GM13977 (cell line): ENCODE data around the gene TIMM44.

Experiments used
- DNase-seq: peaks from one replicate; pipeline ENCODE4 v3.0.0; 2012; ENCODE audit warnings: low spot score
- in situ Hi-C: fragments of 300-500 bp; cut with MboI; formaldehyde crosslinking; loops from one replicate; pipeline ENCODE4 v1.12.0; 2022; ENCODE audit warnings: low sequenced_read_pairs, low pct_unique_long_range_greater_than_20kb, mixed read lengths, inconsistent platforms; ENCODE audit not compliant: unreplicated experiment
- TF ChIP-seq, protein P1 (sequence below): IDR thresholded peaks from 2 replicates; pipeline ENCODE4 v1.5.1; 2012; ENCODE audit warnings: mild to moderate bottlenecking, control low read depth; ENCODE audit not compliant: insufficient read depth; ENCODE audit errors: extremely low read depth, missing control alignments

Gene TIMM44

DNA sequence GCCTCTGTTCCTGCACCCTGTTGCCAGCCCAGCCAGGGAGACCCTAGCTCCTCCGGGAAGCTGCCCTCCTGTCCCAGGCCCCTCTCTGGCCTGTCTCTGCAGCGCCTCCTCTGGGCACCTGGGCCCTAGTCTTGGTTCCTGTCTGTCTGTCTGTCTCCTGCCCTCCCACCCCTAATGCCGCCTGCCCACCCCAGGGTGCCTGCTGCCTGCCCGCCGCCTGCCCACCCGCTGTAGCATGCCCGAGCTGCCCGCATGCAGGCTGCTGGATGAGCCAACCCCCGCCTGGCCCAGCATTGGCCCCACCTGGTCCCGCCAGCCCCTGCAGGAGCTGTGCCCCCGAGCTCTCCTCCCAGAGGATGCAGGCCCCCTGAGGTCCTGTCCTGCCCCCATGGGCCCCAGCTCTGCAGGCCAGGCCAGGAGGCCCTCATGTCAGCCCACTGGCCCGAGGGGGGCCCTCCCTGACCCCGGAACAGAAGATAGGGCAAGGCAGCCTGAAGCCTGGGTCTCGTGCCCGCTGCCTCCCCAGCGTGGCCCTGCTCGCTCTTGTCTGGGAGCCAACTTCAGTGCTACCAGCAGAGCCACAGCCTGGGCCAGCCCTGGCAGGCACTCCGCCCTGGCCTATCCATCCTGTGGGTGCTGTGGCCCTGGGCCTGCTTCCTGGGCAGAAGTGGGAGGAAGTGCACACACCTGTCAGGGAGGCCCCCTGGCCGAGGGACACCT lies 34.6 kb downstream of the TIMM44 start:
- in situ Hi-C loops: no loop called here
- no peak for DNase-seq

DNA sequence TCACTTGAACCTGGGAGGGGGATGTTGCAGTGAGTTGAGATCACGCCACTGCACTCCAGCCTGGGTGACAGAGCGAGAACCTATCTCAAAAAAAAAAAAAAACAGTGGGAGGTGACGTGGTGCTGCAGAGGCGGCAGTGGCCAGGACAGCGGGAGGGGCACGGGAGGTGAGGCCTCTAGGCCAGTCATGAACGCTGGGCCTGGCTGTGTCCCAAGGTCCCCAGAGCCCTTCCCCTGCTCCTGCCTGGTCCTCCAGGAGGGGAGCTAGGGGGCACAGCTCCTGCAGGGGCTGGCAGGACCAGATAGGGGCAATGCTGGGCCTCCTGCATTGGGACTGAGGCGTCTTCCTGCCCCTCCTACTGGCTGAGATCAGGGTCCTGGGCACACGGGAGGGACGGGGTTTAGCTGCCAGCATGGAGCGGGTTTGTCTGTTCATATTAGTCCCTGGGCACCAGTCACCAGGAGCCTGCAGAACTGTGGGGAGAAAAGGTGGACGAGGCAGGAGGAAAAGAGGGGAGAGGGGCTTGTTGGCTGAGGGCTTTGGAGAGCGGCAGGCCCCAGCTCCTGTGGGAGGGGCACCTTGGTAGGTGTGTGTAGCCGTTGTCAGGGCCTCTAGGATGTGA lies 35.3 kb downstream of the TIMM44 start:
- in situ Hi-C loops: no loop called here
- DNase-seq: no peak
- TF ChIP-seq, protein P1, sequence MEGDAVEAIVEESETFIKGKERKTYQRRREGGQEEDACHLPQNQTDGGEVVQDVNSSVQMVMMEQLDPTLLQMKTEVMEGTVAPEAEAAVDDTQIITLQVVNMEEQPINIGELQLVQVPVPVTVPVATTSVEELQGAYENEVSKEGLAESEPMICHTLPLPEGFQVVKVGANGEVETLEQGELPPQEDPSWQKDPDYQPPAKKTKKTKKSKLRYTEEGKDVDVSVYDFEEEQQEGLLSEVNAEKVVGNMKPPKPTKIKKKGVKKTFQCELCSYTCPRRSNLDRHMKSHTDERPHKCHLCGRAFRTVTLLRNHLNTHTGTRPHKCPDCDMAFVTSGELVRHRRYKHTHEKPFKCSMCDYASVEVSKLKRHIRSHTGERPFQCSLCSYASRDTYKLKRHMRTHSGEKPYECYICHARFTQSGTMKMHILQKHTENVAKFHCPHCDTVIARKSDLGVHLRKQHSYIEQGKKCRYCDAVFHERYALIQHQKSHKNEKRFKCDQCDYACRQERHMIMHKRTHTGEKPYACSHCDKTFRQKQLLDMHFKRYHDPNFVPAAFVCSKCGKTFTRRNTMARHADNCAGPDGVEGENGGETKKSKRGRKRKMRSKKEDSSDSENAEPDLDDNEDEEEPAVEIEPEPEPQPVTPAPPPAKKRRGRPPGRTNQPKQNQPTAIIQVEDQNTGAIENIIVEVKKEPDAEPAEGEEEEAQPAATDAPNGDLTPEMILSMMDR: no peak

More for the DNA sequence above, 34.6 kb downstream of the TIMM44 start:
- TF ChIP-seq, protein P1: no peak

DNA sequence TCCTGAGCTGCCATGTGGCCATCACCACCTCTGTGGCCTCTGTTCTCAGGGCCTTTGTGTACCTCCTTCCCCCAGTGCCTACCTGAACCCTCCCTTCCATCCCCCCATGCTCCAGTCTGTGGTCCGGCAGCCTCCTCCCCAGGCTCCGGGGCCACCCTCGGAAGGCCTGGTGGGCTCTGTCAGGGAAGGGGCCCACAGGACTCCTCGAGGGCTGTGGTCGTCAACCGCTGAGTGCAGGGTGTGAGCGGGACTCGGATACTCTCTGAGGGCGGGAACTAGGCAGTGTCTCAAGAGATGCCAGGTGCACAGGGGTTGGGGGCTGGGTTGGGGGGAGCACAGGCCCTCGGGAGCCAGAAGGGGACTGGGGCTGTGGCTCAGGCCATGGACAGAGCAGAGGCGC lies 35.9 kb downstream of the TIMM44 start:
- in situ Hi-C loops: no loop called here
- TF ChIP-seq, protein P1: no peak
- DNase-seq: no peak

DNA sequence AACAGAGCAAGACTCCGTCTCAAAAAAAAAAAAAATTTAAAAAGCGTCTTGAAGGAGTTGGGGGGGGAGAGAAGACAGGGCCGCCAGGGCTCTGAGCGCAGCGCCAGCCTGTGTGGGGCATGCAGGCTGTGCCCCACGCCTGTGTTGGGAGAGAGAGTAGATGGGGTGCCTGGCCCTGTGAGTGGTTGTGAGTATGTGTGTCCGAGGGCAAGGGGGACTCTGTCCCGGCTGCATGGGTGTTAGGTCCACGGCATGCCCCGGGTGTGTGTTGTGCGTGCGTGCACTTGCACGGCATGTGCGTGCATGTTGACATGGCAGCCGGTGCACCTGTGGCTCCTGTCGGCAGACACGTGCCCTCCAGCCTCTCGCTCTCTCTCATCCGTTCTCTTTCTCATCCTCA lies 36.3 kb downstream of the TIMM44 start:
- TF ChIP-seq, protein P1: no peak
- in situ Hi-C loops: no loop called here
- no peak for DNase-seq

DNA sequence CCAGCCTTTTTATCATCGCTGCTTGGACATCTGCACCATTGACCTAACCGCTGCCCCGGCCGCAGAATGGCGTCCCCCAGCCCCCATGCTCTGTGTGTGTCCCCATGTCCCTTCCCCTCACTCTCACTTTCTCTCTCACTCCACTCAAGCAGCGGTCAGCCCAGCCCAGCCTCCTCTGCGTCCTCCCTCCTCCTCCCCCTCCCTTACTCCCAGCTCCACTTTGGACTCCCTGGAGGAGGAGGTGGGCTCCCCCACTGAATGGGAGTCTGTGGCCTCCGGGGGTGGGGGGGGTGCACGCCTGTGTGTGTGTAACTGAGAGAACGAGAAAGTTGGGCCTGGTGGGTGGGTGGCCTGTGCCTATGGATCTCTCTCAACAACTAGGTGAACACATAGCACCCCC lies 37.6 kb downstream of the TIMM44 start:
- TF ChIP-seq, protein P1: no peak
- no peak for DNase-seq

DNA sequence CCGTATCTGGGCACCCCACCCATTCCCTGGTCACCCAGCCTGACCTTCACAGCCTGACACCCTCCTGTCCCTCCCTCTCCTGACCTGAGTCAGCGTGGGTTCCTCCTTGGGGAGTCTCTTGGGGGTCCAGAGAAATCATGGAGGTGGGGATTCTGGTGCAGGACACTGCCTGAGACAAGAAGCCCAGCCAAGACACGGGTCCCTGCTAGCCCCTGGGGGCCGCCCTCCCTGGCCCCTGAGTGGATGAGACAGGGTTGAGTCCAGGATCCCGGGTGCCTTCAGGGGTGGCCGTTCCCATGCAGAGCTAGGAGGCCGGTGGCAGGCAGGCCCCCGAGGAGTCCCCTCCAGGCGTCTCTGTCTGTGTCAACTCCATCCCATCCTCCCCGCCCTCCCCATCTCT lies 38.2 kb downstream of the TIMM44 start:
- no peak for DNase-seq
- TF ChIP-seq, protein P1: no peak
- in situ Hi-C loops: no loop called here

More for the DNA sequence above, 37.6 kb downstream of the TIMM44 start:
- in situ Hi-C loops: no loop called here
